Neural cell (in vitro differentiated cells): ENCODE measurements around the gene PDE3A. TPM values are rescaled to one million over a fixed set of nuclear protein-coding genes. Genes with fewer than 3 reads are reported as not detected.

Source experiments
- H2AFZ ChIP-seq: fragments of 200-600, 300-800 bp; sonication (generic), shearing (Covaris generic); 2 replicates; pipeline ENCODE4 v1.6.0; 2014; ENCODE audit warnings: low read depth, mild to moderate bottlenecking, antibody characterized with exemption, low read length, moderate library complexity
- H3F3A ChIP-seq: fragments of 200-600 bp; shearing (Covaris generic); 2 replicates; pipeline ENCODE4 v1.6.1; 2016; ENCODE audit warnings: mild to moderate bottlenecking, moderate library complexity, mixed read lengths, antibody characterized with exemption, low read length; ENCODE audit not compliant: insufficient read depth, poor library complexity, severe bottlenecking
- H3K27ac ChIP-seq: fragments of 200-600, 300-800 bp; sonication (generic), shearing (Covaris generic); 2 replicates; pipeline ENCODE4 v1.5.1; 2014; ENCODE audit warnings: mild to moderate bottlenecking, low read length, moderate library complexity
- H3K27me3 ChIP-seq: fragments of 300-800, 200-600 bp; sonication (generic), shearing (Covaris generic); 2 replicates; pipeline ENCODE4 v1.6.0; 2014; ENCODE audit warnings: mild to moderate bottlenecking, low read depth, low read length, moderate library complexity; ENCODE audit not compliant: insufficient read depth
- H3K36me3 ChIP-seq: fragments of 300-800, 200-600 bp; sonication (generic), shearing (Covaris generic); 2 replicates; pipeline ENCODE4 v1.5.1; 2014; ENCODE audit warnings: mild to moderate bottlenecking, antibody characterized with exemption, low read length, moderate library complexity; ENCODE audit not compliant: insufficient read depth
- H3K4me2 ChIP-seq: fragments of 300-800, 200-600 bp; sonication (generic), shearing (Covaris generic); 2 replicates; pipeline ENCODE4 v1.6.0; 2014; ENCODE audit warnings: mild to moderate bottlenecking, low read length
- H3K4me3 ChIP-seq: fragments of 300-800, 200-600 bp; sonication (generic), shearing (Covaris generic); 2 replicates; pipeline ENCODE4 v1.5.1; 2014; ENCODE audit warnings: mild to moderate bottlenecking, low read length, moderate library complexity
- H3K79me2 ChIP-seq: fragments of 200-600 bp; shearing (Covaris generic); replicated peaks from 2 replicates; pipeline ENCODE4 v1.6.0; 2014; ENCODE audit warnings: mild to moderate bottlenecking, low read length, moderate library complexity; ENCODE audit not compliant: insufficient read depth
- H3K9ac ChIP-seq: fragments of 300-800, 200-600 bp; sonication (generic), shearing (Covaris generic); 2 replicates; pipeline ENCODE4 v1.6.1; 2016; ENCODE audit warnings: mild to moderate bottlenecking, low read length, mixed read lengths
- H3K9me2 ChIP-seq: fragments of 200-600 bp; shearing (Covaris generic); 2 replicates; pipeline ENCODE4 v1.6.1; 2016; ENCODE audit warnings: mild to moderate bottlenecking, low read length, mixed read lengths; ENCODE audit not compliant: insufficient read depth
- H3K9me3 ChIP-seq: fragments of 200-600, 300-800 bp; sonication (generic), shearing (Covaris generic); 2 replicates; pipeline ENCODE4 v1.6.1; 2016; ENCODE audit warnings: mild to moderate bottlenecking, mixed run types, low read length, moderate library complexity, mixed read lengths
- H4K20me1 ChIP-seq: fragments of 200-600 bp; shearing (Covaris generic); 2 replicates; pipeline ENCODE4 v1.6.1; 2016; ENCODE audit warnings: mild to moderate bottlenecking, mixed run types; ENCODE audit not compliant: insufficient read depth
- CTCF ChIP-seq: fragments of 450-650 bp; IDR thresholded peaks from 2 replicates; pipeline ENCODE4 v1.5.1; 2014; ENCODE audit warnings: antibody characterized with exemption, mild to moderate bottlenecking, moderate library complexity; ENCODE audit not compliant: poor library complexity, severe bottlenecking
- EP300 ChIP-seq: fragments of 450-650 bp; conservative IDR thresholded peaks from 2 replicates; pipeline ENCODE4 v1.6.1; 2014; ENCODE audit warnings: antibody characterized with exemption, mild to moderate bottlenecking, moderate library complexity; ENCODE audit not compliant: poor library complexity, severe bottlenecking
- EZH2 ChIP-seq: fragments of 200-600, 300-800 bp; shearing (Covaris generic), sonication (generic); IDR thresholded peaks from 2 replicates; pipeline ENCODE4 v1.6.1; 2014; ENCODE audit warnings: antibody characterized with exemption, low read length, borderline replicate concordance, mild to moderate bottlenecking; ENCODE audit not compliant: insufficient read depth, poor library complexity, severe bottlenecking
- MXI1 ChIP-seq: fragments of 450-650 bp; conservative IDR thresholded peaks from 2 replicates; pipeline ENCODE4 v1.6.1; 2014; ENCODE audit warnings: antibody characterized with exemption, mild to moderate bottlenecking; ENCODE audit not compliant: poor library complexity, severe bottlenecking
- POLR2AphosphoS5 ChIP-seq: IDR thresholded peaks from 2 replicates; pipeline ENCODE4 v1.6.1; 2012
- RAD21 ChIP-seq: fragments of 450-650 bp; conservative IDR thresholded peaks from 2 replicates; pipeline ENCODE4 v1.6.1; 2014; ENCODE audit warnings: antibody characterized with exemption, mild to moderate bottlenecking, moderate library complexity
- REST ChIP-seq: IDR thresholded peaks from 2 replicates; pipeline ENCODE4 v1.6.1; 2012; ENCODE audit warnings: borderline replicate concordance
- SMC3 ChIP-seq: fragments of 450-650 bp; conservative IDR thresholded peaks from 2 replicates; pipeline ENCODE4 v1.6.1; 2014; ENCODE audit warnings: antibody characterized with exemption, mild to moderate bottlenecking, moderate library complexity; ENCODE audit not compliant: poor library complexity
- TAF1 ChIP-seq: IDR thresholded peaks from 2 replicates; pipeline ENCODE4 v1.6.1; 2012; ENCODE audit warnings: low read depth
- polyA plus RNA-seq: library from polyadenylated mRNA; depleted of rRNA; stranded (reverse); fragments of >200 nt; gene quantifications from 2 replicates; pipeline ENCODE4 v1.2.3, GENCODE V29; 2014

Gene PDE3A
- polyA plus RNA-seq, 1 donor from 2014 or later, result 0.94 TPM

DNA sequence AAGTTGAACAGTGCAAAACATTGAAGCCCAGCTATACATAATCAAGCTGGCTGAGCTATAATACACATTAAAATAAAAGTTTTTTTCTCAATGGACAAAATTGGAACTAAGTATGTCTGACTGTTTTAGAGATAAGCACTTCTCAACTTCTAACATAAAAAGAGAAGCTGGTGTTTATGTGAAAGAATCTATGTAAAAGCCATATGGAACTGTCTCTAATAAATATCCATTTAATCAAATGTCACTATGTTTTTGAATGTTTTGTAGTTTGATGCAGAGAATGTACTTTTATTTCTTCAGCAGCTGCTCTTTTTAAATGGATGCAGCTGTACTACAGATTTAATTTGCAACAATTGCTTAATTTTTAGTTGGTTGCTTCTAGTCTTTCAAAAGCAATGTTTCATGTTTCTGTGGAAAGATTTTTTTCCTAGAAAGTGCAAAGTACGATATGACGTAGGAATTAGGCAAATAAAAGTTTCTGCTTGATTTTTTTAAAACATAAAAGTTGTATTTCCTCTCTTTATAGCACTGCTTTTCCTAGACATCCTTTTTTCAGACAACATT lies 114.2 kb downstream of the PDE3A start:
- Histone ChIP-seq H3K9me2 (no peaks in the 10 kb centered on the region), H2AFZ (no peak overlapping the region), H3K27ac (no peak overlapping the region), H3K4me2 (no peak overlapping the region), H4K20me1 (no peaks in the 10 kb centered on the region), H3K36me3 (no peaks in the 10 kb centered on the region), H3K4me3 (no peak overlapping the region), H3K9me3 (no peaks in the 10 kb centered on the region), H3K79me2 (no peaks in the 10 kb centered on the region), H3F3A (no peaks in the 10 kb centered on the region), H3K9ac (no peak overlapping the region), H3K27me3 (no peaks in the 10 kb centered on the region)
- TF ChIP-seq EP300 (no peak), TAF1 (no peak), EZH2 (no peak), MXI1 (no peak), RAD21 (no peak), CTCF (no peak)

DNA sequence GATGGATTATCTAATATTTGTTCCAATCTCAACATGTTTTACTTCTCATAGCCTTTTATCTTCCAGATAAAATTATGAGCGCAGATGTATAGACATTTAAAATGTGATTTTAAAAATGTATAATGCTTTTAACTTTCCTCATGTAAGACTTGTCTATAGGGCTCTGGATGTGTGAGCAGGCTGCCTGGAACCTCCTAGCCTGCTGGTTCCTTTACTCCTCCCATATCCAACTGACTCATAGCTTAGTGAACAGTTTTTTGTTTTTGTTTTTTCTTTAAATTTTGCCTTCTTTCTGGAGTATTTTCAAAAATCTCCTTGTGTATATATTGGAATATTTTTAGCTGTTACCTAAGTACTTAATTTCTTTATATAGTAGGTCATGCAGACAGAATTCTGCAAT lies 115.4 kb downstream of the PDE3A start:
- Histone ChIP-seq H2AFZ (no peak overlapping the region), H3K9me3 (no peaks in the 10 kb centered on the region), H3K27ac (no peak overlapping the region), H3K4me2 (no peak overlapping the region), H3K9me2 (no peaks in the 10 kb centered on the region), H3K36me3 (no peaks in the 10 kb centered on the region), H3F3A (no peaks in the 10 kb centered on the region), H3K79me2 (no peaks in the 10 kb centered on the region), H3K27me3 (no peaks in the 10 kb centered on the region), H3K9ac (no peak overlapping the region), H3K4me3 (no peak overlapping the region), H4K20me1 (no peaks in the 10 kb centered on the region)
- no peak for TF ChIP-seq REST
- no peak for TF ChIP-seq CTCF
- TF ChIP-seq SMC3, result no peak
- TF ChIP-seq TAF1, result no peak
- TF ChIP-seq POLR2AphosphoS5, result no peak
- TF ChIP-seq EZH2, result no peak
- no peak for TF ChIP-seq EP300
- no peak for TF ChIP-seq MXI1
- no peak for TF ChIP-seq RAD21
